Chondrocyte (in vitro differentiated cells): ENCODE data around the gene GSE1. TPM values are rescaled to one million over a fixed set of nuclear protein-coding genes. Genes with fewer than 3 reads are reported as not detected.

Source experiments
- DNase-seq: peaks from one replicate; pipeline ENCODE4 v3.0.0; 2021; ENCODE audit warnings: mixed read lengths, low spot score
- H3K27ac Mint-ChIP-seq: one replicate; pipeline ENCODE4 v1.8.0; 2021; ENCODE audit warnings: mild to moderate bottlenecking, moderate library complexity, mixed read lengths; ENCODE audit not compliant: unreplicated experiment
- H3K27me3 Mint-ChIP-seq: 2 replicates; pipeline ENCODE4 v1.8.0; 2021; ENCODE audit warnings: low read depth, mixed read lengths
- H3K36me3 Mint-ChIP-seq: 2 replicates; pipeline ENCODE4 v1.8.0; 2021; ENCODE audit warnings: low read depth, mixed read lengths
- H3K4me1 Mint-ChIP-seq: 2 replicates; pipeline ENCODE4 v1.8.0; 2021; ENCODE audit warnings: low read depth, mild to moderate bottlenecking, mixed read lengths
- H3K4me3 Mint-ChIP-seq: one replicate; pipeline ENCODE4 v1.8.0; 2021; ENCODE audit warnings: mild to moderate bottlenecking, moderate library complexity, mixed read lengths; ENCODE audit not compliant: unreplicated experiment
- H3K9me3 Mint-ChIP-seq: 2 replicates; pipeline ENCODE4 v1.8.0; 2021; ENCODE audit warnings: low read depth, mixed read lengths
- total RNA-seq: library from RNA; stranded (reverse); gene quantifications from 3 replicates; pipeline ENCODE4 v1.2.1, GENCODE V29; 2021
- TF ChIP-seq, protein P1 (sequence below): fragments of 200-600 bp; sonication (generic); IDR thresholded peaks from 2 replicates; pipeline ENCODE4 v1.5.0; 2021; ENCODE audit warnings: antibody characterized with exemption, mild to moderate bottlenecking, moderate library complexity

GSE1 gene
- total RNA-seq, 1 donor from 2014 or later, result 22.6 TPM

GRCh38 chr16:85638695-85639409 is 25.7 kb downstream of the GSE1 start:
- TF ChIP-seq, protein P1, sequence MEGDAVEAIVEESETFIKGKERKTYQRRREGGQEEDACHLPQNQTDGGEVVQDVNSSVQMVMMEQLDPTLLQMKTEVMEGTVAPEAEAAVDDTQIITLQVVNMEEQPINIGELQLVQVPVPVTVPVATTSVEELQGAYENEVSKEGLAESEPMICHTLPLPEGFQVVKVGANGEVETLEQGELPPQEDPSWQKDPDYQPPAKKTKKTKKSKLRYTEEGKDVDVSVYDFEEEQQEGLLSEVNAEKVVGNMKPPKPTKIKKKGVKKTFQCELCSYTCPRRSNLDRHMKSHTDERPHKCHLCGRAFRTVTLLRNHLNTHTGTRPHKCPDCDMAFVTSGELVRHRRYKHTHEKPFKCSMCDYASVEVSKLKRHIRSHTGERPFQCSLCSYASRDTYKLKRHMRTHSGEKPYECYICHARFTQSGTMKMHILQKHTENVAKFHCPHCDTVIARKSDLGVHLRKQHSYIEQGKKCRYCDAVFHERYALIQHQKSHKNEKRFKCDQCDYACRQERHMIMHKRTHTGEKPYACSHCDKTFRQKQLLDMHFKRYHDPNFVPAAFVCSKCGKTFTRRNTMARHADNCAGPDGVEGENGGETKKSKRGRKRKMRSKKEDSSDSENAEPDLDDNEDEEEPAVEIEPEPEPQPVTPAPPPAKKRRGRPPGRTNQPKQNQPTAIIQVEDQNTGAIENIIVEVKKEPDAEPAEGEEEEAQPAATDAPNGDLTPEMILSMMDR, result no peak
- Mint-ChIP-seq H3K27me3 (no peaks in the 10 kb centered on the region), H3K4me3 (no peak overlapping the region), H3K9me3 (no peaks in the 10 kb centered on the region), H3K36me3 (no peaks in the 10 kb centered on the region), H3K27ac (no peak overlapping the region), H3K4me1 (peaks cover 3% of the 10 kb centered on the region)
- no peak for DNase-seq

GRCh38 chr16:85639529-85640253 is 26.6 kb downstream of the GSE1 start:
- Mint-ChIP-seq H3K36me3 (no peaks in the 10 kb centered on the region), H3K27ac (no peak overlapping the region), H3K4me1 (peaks cover 3% of the 10 kb centered on the region), H3K4me3 (no peak overlapping the region), H3K9me3 (no peaks in the 10 kb centered on the region), H3K27me3 (no peaks in the 10 kb centered on the region)
- no peak for DNase-seq
- TF ChIP-seq, protein P1, result no peak

DNA sequence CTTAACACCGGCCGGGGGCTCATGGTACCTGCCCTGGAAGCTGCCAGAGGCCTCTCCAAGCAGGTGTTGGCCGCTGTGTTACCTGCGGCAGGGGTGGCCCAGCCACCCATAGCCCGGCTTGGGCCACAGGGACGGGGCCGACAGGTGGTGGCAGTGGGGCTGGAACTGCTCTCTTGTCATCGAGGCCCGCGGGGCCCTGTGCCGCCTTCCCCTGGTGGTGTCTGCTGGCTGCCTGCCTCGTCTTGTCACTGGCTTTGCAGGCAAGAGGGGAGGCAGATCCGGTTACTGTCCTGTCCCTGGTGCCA is 27.1 kb downstream of the GSE1 start:
- H3K27ac Mint-ChIP-seq, result no peak overlapping the region
- peaks cover 3% of the 10 kb centered on the region for H3K4me1 Mint-ChIP-seq
- no peaks in the 10 kb centered on the region for H3K27me3 Mint-ChIP-seq
- H3K9me3 Mint-ChIP-seq, result no peaks in the 10 kb centered on the region
- DNase-seq, result no peak
- TF ChIP-seq, protein P1, result no peak
- no peaks in the 10 kb centered on the region for H3K36me3 Mint-ChIP-seq
- no peak overlapping the region for H3K4me3 Mint-ChIP-seq

- TF ChIP-seq, protein P1, result no peak
- H3K36me3 Mint-ChIP-seq, result no peaks in the 10 kb centered on the region
- peaks cover 3% of the 10 kb centered on the region for H3K4me1 Mint-ChIP-seq
- H3K27me3 Mint-ChIP-seq, result no peaks in the 10 kb centered on the region
- no peak overlapping the region for H3K4me3 Mint-ChIP-seq
- H3K27ac Mint-ChIP-seq, result no peak overlapping the region
- no peak for DNase-seq
- no peaks in the 10 kb centered on the region for H3K9me3 Mint-ChIP-seq
These were observed 27.5 kb downstream of the GSE1 start for GRCh38 chr16:85640585-85640984.

DNA sequence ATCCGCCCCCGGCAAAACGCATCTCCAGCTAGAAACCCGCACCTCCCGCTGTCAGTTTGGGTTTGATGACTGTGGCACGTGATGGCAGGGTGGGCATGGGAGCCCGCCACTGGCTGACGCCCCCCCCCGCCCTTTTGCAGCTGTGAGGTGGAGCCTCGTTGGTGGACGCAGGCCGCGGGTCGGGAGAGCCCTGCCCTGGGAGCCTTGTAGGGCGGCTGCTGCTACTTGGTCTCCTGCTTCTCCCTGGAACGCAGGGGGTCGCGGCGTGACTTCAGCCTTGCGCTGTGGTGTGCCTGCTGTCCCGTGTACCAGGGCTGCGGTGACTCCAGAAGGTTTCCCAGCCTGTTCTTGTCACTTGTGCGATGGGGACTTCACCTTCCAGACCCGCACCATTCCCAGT is 28.2 kb downstream of the GSE1 start:
- TF ChIP-seq, protein P1, result no peak
- peaks cover 3% of the 10 kb centered on the region for H3K4me1 Mint-ChIP-seq
- no peak overlapping the region for H3K4me3 Mint-ChIP-seq
- no peaks in the 10 kb centered on the region for H3K27me3 Mint-ChIP-seq
- no peak for DNase-seq
- H3K36me3 Mint-ChIP-seq, result no peaks in the 10 kb centered on the region
- no peak overlapping the region for H3K27ac Mint-ChIP-seq
- H3K9me3 Mint-ChIP-seq, result no peaks in the 10 kb centered on the region
